IPS-18a (cell line): ENCODE results near the gene FAM24B.

Experiments
- H3K27ac ChIP-seq: one replicate; pipeline ENCODE4 v1.5.1; 2013; ENCODE audit warnings: low read length
- H3K27me3 ChIP-seq: one replicate; pipeline ENCODE4 v1.6.1; 2013; ENCODE audit warnings: mild to moderate bottlenecking, low read length; ENCODE audit not compliant: control insufficient read depth, insufficient read depth
- H3K36me3 ChIP-seq: one replicate; pipeline ENCODE4 v1.6.1; 2013; ENCODE audit warnings: low read depth, low read length; ENCODE audit not compliant: control insufficient read depth
- H3K4me1 ChIP-seq: one replicate; pipeline ENCODE4 v1.6.1; 2013; ENCODE audit warnings: low read depth, low read length; ENCODE audit not compliant: control insufficient read depth
- H3K4me3 ChIP-seq: one replicate; pipeline ENCODE4 v1.5.1; 2013; ENCODE audit warnings: low read length
- H3K9ac ChIP-seq: one replicate; pipeline ENCODE4 v1.6.1; 2013; ENCODE audit warnings: mild to moderate bottlenecking, low read length, moderate library complexity
- H3K9me3 ChIP-seq: one replicate; pipeline ENCODE4 v1.6.1; 2013; ENCODE audit warnings: low read depth, low read length; ENCODE audit not compliant: control insufficient read depth

FAM24B gene

GRCh38 chr10:122814493-122814892, 64.9 kb downstream of the FAM24B start:
- H3K27me3 ChIP-seq: no peaks in the 10 kb centered on the region
- no peaks in the 10 kb centered on the region for H3K4me1 ChIP-seq
- no peak overlapping the region for H3K27ac ChIP-seq
- no peaks in the 10 kb centered on the region for H3K9me3 ChIP-seq
- no peak overlapping the region for H3K4me3 ChIP-seq
- no peaks in the 10 kb centered on the region for H3K36me3 ChIP-seq
- no peak overlapping the region for H3K9ac ChIP-seq

- Histone ChIP-seq H3K4me1 (no peaks in the 10 kb centered on the region), H3K27me3 (no peaks in the 10 kb centered on the region), H3K27ac (no peak overlapping the region), H3K9me3 (no peaks in the 10 kb centered on the region), H3K4me3 (no peak overlapping the region), H3K36me3 (no peaks in the 10 kb centered on the region), H3K9ac (no peak overlapping the region)
These were observed 66.6 kb downstream of the FAM24B start for GRCh38 chr10:122812751-122813150.

GRCh38 chr10:122802282-122802681, 77.1 kb downstream of the FAM24B start:
- H3K9me3 ChIP-seq: no peaks in the 10 kb centered on the region
- H3K4me1 ChIP-seq: no peaks in the 10 kb centered on the region
- H3K27me3 ChIP-seq: no peaks in the 10 kb centered on the region
- H3K36me3 ChIP-seq: no peaks in the 10 kb centered on the region
- H3K4me3 ChIP-seq: no peak overlapping the region
- no peak overlapping the region for H3K9ac ChIP-seq
- H3K27ac ChIP-seq: no peak overlapping the region
